Spinal cord (tissue), 10 donors: ENCODE results near the gene EFHD2. TPM values are rescaled to one million over a fixed set of nuclear protein-coding genes. Genes with fewer than 3 reads are reported as not detected.
"Not testable (repeated sequence)": the region's sequence is repeated elsewhere in the genome, so short reads cannot be mapped to it uniquely, and the experiment has no call there.

Source experiments
- DNase-seq, 6 donors: peaks; one replicate each; pipeline versions ENCODE4 v3.0.0 to v3.0.0-alpha.2; 2013 to 2015; ENCODE audit warnings: low spot score in 6 of 6, low read depth in 4 of 6
- H3K27ac ChIP-seq: one replicate; pipeline ENCODE4 v1.5.1; 2013; ENCODE audit warnings: low read depth, low read length, control low read depth
- H3K27me3 ChIP-seq: one replicate; pipeline ENCODE4 v1.6.1; 2013; ENCODE audit warnings: low read length; ENCODE audit not compliant: control insufficient read depth, insufficient read depth
- H3K36me3 ChIP-seq: one replicate; pipeline ENCODE4 v1.6.1; 2013; ENCODE audit warnings: low read length; ENCODE audit not compliant: control insufficient read depth, insufficient read depth
- H3K4me1 ChIP-seq: one replicate; pipeline ENCODE4 v1.6.1; 2013; ENCODE audit warnings: low read length; ENCODE audit not compliant: control insufficient read depth, insufficient read depth
- H3K4me3 ChIP-seq: one replicate; pipeline ENCODE4 v1.5.1; 2013; ENCODE audit warnings: low read depth, low read length, control low read depth
- H3K9me3 ChIP-seq: one replicate; pipeline ENCODE4 v1.6.1; 2013; ENCODE audit warnings: low read length; ENCODE audit not compliant: control insufficient read depth, insufficient read depth
- WGBS: methylation state at CpG from one replicate; pipeline ENCODE4 v1.1.5; 2013; ENCODE audit warnings: missing lambda C conversion rate; ENCODE audit not compliant: insufficient coverage; 5-methylcytosine and 5-hydroxymethylcytosine counted together
- polyA plus RNA-seq, 2 donors: library from polyadenylated mRNA; unstranded; fragments of 120-200 nt; gene quantifications; one replicate each; pipeline ENCODE4 v1.2.1, GENCODE V29; 2013; ENCODE audit not compliant: insufficient read length in 2 of 2
- total RNA-seq, 2 donors: library from RNA; depleted of rRNA in 1 of 2; stranded (reverse); fragments of 120-200 nt in 1 of 2; fragments of >200 nt in 1 of 2; gene quantifications; one replicate each; pipeline versions ENCODE4 v1.2.3 to v1.2.4, GENCODE V29; 2013 to 2014
- donor health status: healthy.

EFHD2 gene
- total and polyA plus RNA-seq, 4 donors: 10.8 to 45.8 (median 28.8) TPM

GRCh38 chr1:15385420-15385819, 24.3 kb upstream of the EFHD2 start:
- DNase-seq: no peak
- Histone ChIP-seq H3K27me3 (peaks cover 3% of the 10 kb centered on the region), H3K27ac (peak overlapping the region; percentile 84), H3K4me3 (no peak overlapping the region), H3K36me3 (peaks cover 3% of the 10 kb centered on the region), H3K9me3 (no peaks in the 10 kb centered on the region), H3K4me1 (peaks cover 47% of the 10 kb centered on the region)
- WGBS: no CpG with 5 or more reads among the region's 3 CpGs

DNA sequence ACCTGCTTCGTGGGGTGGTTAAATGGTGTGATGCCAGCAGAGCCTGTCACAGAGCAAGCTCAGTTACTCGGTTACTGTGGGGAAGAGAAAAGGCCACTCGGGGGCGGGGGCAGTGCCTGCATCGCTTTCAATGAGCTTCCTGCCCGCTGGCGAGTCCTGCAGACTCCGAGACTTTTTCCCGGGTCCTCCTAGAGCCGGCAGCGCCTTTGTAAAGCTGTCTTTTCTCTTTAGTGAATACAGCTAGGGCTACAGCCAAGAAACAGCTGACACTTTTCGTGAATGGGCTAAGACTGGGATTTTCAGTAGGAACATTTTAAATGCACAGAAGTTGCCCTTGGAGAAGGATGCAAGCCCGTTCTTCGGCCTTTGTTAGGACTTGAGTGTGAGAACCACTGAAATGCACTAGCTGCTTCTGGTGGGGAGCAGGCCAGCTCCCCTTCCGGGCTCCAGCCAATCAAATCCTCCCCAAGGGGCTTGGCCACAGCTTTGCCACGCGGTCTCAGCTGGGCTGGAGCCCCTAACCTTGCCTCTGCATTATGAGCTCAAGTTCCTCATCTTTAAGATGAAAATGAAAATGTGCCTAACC, 23.4 kb upstream of the EFHD2 start:
- H3K27me3 ChIP-seq: peaks cover 3% of the 10 kb centered on the region
- DNase-seq: peak in 5 of 6 donors; percentile 59 to 93 (median 79)
- H3K4me1 ChIP-seq: peaks cover 47% of the 10 kb centered on the region
- WGBS: 3% methylated on average over 16 of the region's 17 CpGs
- peak overlapping the region; percentile 84 for H3K27ac ChIP-seq
- H3K4me3 ChIP-seq: no peak overlapping the region
- H3K36me3 ChIP-seq: peaks cover 3% of the 10 kb centered on the region
- H3K9me3 ChIP-seq: no peaks in the 10 kb centered on the region

DNA sequence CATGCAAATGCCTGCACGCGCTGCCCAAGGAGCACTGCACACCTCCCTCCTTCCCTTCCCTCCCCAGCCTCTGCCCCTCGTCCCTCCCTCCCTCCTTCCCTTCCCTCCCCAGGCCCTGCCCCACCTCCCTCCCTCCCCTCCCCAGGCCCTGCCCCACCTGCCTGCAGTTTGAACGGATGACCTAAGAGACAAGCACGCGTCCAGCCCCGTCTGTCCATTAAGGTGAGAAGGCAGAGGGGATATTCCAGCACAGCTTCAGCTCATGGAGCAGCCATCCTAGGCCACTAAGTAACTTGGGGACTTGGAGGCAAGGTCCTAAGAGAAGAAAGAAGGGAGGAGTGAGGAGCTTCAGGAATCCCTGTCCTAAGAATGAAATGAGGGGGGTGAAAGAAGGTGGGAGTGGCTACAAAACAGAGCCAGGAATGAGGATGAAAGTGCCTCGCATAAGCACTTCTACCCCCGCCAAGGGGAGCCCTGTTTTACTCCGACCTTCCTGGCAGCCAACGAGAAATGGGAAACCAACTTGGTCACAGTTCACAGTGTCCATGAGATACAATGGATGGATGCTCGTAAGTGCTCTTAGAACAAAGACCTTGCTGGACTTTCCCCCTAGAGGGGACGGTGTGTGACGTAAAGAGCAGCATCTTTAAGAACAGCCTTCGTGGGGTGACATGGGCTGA, 21.3 kb upstream of the EFHD2 start:
- Histone ChIP-seq H3K27ac (no peak overlapping the region), H3K9me3 (no peaks in the 10 kb centered on the region), H3K27me3 (peaks cover 3% of the 10 kb centered on the region), H3K36me3 (no peaks in the 10 kb centered on the region), H3K4me3 (no peak overlapping the region), H3K4me1 (peaks cover 39% of the 10 kb centered on the region)
- no peak for DNase-seq
- 72% methylated on average over 10 of the region's 15 CpGs for WGBS

DNA sequence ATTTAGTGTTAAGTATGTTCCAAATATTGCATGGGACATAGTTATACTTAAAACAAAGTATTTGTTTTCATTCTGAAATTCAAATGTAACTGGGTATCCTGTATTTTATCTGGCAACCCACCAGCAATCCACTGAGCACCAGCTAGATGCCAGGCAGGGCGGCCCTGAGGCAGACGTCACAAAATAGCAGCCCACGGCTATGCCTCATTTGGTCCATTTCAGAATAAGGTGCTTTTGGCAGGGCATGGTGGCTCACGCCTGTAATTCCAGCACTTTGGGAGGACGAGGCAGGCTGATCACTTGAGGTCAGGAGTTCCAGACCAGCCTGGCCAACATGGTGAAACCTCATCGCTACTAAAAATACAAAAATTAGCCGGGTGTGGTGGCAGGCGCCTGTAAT, 19.9 kb upstream of the EFHD2 start:
- peaks cover 24% of the 10 kb centered on the region for H3K4me1 ChIP-seq
- not testable (repeated sequence) for H3K9me3 ChIP-seq, H3K27me3 ChIP-seq, DNase-seq, H3K36me3 ChIP-seq, H3K4me3 ChIP-seq, H3K27ac ChIP-seq
- 82% methylated on average over 6 of the region's 8 CpGs for WGBS

GRCh38 chr1:15390667-15391066, 19.0 kb upstream of the EFHD2 start:
- Histone ChIP-seq H3K4me3 (no peak overlapping the region), H3K36me3 (no peaks in the 10 kb centered on the region), H3K4me1 (peaks cover 18% of the 10 kb centered on the region), H3K27me3 (no peaks in the 10 kb centered on the region), H3K9me3 (no peaks in the 10 kb centered on the region), H3K27ac (no peak overlapping the region)
- no peak for DNase-seq
- 90% methylated on average over 8 of the region's 8 CpGs for WGBS

- Histone ChIP-seq H3K27ac (no peak overlapping the region), H3K36me3 (no peaks in the 10 kb centered on the region), H3K9me3 (no peaks in the 10 kb centered on the region), H3K4me1 (peaks cover 11% of the 10 kb centered on the region), H3K4me3 (no peak overlapping the region), H3K27me3 (no peaks in the 10 kb centered on the region)
- 67% methylated on average over 4 of the region's 4 CpGs for WGBS
- DNase-seq: peak in 1 of 6 donors; percentile 19
These were observed 18.3 kb upstream of the EFHD2 start for GRCh38 chr1:15391366-15391765.

- no peaks in the 10 kb centered on the region for H3K9me3 ChIP-seq
These were observed 16.0 kb upstream of the EFHD2 start for GRCh38 chr1:15393475-15394257.

GRCh38 chr1:15394258-15394690, 15.4 kb upstream of the EFHD2 start:
- 0% methylated on average over 1 of the region's 3 CpGs for WGBS
- H3K4me1 ChIP-seq: no peaks in the 10 kb centered on the region
- no peak for DNase-seq

More at GRCh38 chr1:15393475-15394257, 16.0 kb upstream of the EFHD2 start:
- no peaks in the 10 kb centered on the region for H3K4me1 ChIP-seq
- H3K36me3 ChIP-seq: no peaks in the 10 kb centered on the region
- H3K27ac ChIP-seq: no peak overlapping the region
- no peak for DNase-seq
- H3K4me3 ChIP-seq: no peak overlapping the region
- no peaks in the 10 kb centered on the region for H3K27me3 ChIP-seq
- WGBS: 61% methylated on average over 9 of the region's 9 CpGs

GRCh38 chr1:15397236-15397635, 12.5 kb upstream of the EFHD2 start:
- no CpG with 5 or more reads among the region's 2 CpGs for WGBS
- H3K36me3 ChIP-seq: no peaks in the 10 kb centered on the region

More at GRCh38 chr1:15394258-15394690, 15.4 kb upstream of the EFHD2 start:
- H3K27me3 ChIP-seq: no peaks in the 10 kb centered on the region
- no peaks in the 10 kb centered on the region for H3K36me3 ChIP-seq
- H3K27ac ChIP-seq: no peak overlapping the region
- no peaks in the 10 kb centered on the region for H3K9me3 ChIP-seq
- no peak overlapping the region for H3K4me3 ChIP-seq

More at GRCh38 chr1:15397236-15397635, 12.5 kb upstream of the EFHD2 start:
- Histone ChIP-seq H3K9me3 (peaks cover 5% of the 10 kb centered on the region), H3K4me1 (no peaks in the 10 kb centered on the region), H3K27me3 (no peaks in the 10 kb centered on the region), H3K27ac (no peak overlapping the region), H3K4me3 (no peak overlapping the region)
- no peak for DNase-seq
